Loucy (cell line): ENCODE measurements around the gene ELMO1.

Experiments
- CTCF ChIP-seq: fragments of 200-600 bp; sonication (generic); conservative IDR thresholded peaks from 2 replicates; pipeline ENCODE4 v1.5.1; 2014; ENCODE audit warnings: mild to moderate bottlenecking, antibody characterized with exemption, low read length
- EZH2phosphoT487 ChIP-seq: fragments of 200-600 bp; IDR thresholded peaks from 2 replicates; pipeline ENCODE4 v1.6.1; 2018; ENCODE audit warnings: antibody characterized with exemption, mild to moderate bottlenecking, moderate library complexity, borderline replicate concordance

DNA sequence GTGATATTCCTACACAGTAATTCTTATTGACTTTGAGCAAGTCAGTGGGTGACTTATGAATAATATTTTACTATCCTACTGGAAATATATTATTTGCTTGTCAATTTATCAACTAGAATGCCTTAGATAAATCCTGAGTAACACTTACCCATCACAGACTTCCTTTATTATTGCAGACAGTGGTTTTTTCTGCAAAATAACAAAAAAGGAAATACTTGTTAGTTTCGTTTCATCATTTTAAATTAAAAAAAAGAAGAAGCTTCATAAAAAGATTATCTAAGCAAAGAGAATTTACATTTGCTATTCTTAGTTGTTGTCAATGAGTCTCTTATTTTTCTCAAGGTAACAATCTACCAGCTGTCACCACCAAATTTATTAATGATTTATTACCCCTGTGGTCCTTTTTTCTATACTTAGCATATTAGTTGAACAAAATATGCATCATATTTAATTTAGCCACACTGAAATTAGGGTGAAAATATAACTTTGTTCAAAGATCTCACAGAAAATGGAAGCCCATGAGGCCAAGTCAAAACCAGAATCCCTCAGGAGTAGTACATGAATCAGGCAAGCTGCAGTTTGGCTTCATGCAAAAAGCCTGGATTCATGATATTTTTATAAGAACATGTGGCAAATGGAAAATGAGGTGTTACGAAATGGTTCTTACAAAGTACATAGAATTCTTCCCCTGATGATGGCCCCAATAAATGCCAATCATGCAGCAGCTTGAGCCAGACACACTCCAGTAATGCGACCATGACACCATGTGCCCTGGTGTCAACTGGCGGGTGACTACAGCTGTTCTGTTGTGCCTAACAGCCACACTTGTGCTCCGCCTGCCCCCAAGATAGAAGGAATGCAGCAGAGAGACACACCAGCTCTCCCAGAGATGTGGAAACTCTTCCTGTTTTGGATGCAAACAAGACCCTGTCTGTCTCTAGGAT, 132.6 kb downstream of the ELMO1 start:
- TF ChIP-seq EZH2phosphoT487, result no peak
- TF ChIP-seq CTCF, result no peak
